ENCODE results near the gene CHMP1B. TPM values are rescaled to one million over a fixed set of nuclear protein-coding genes. Genes with fewer than 3 reads are reported as not detected.

CHMP1B gene, protein sequence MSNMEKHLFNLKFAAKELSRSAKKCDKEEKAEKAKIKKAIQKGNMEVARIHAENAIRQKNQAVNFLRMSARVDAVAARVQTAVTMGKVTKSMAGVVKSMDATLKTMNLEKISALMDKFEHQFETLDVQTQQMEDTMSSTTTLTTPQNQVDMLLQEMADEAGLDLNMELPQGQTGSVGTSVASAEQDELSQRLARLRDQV
- total RNA-seq: 10 to 100 TPM; 29.6 to 41.2 (median 37.3) TPM
- polyA plus RNA-seq: 10 to 100 TPM; 19.8 to 37.4 TPM
- long read RNA-seq, donor 1, transcript CHMP1B-201 (1 exons, 3,054 nt): major isoform, 38 of 38 reads
- long read RNA-seq, donor 1, partial matches to known transcripts: 0 of 38 reads
- long read RNA-seq, donor 1, other reads (novel, unspliced or antisense): 0 of 38 reads
- long read RNA-seq, donor 2, transcript CHMP1B-201 (1 exons, 3,054 nt): major isoform, 78 of 78 reads
- long read RNA-seq, donor 2, partial matches to known transcripts: 0 of 78 reads
- long read RNA-seq, donor 2, other reads (novel, unspliced or antisense): 0 of 78 reads
- long read RNA-seq, donor 3, transcript CHMP1B-201 (1 exons, 3,054 nt): major isoform, 36 of 36 reads
- long read RNA-seq, donor 3, partial matches to known transcripts: 0 of 36 reads
- long read RNA-seq, donor 3, other reads (novel, unspliced or antisense): 0 of 36 reads

DNA sequence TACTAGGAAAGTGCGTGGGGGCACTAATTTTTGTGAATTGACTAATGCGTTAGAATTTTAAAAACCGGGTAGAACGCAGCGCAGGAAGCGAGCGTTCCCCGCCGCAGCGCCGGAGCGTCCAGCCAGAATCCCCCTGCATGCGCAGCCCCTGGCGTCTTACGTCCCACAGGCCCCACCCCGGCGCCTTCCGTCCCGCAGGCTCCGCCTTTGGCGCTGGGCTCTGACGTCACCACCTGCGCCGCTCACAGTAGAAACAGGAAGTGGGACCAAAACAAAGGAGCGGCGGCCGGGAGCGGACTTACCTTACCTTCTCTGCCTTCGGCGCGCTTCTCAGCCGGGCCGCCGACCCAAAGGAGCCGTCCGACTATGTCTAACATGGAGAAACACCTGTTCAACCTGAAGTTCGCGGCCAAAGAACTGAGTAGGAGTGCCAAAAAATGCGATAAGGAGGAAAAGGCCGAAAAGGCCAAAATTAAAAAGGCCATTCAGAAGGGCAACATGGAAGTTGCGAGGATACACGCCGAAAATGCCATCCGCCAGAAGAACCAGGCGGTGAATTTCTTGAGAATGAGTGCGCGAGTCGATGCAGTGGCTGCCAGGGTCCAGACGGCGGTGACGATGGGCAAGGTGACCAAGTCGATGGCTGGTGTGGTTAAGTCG is at the start of gene CHMP1B:
Gene CHMP1B, plus strand, starts transcription at position 268 of the 660 bp plus-strand sequence. Its CDS starts 99 bp downstream, at position 367.
- WGBS, 4 donors: 0 to 1% (median 0%) methylated on average over 47 to 53 of the region's 53 CpGs
- peak; percentile 98 to 99 (median 99) for DNase-seq
- TF ChIP-seq, protein P1, sequence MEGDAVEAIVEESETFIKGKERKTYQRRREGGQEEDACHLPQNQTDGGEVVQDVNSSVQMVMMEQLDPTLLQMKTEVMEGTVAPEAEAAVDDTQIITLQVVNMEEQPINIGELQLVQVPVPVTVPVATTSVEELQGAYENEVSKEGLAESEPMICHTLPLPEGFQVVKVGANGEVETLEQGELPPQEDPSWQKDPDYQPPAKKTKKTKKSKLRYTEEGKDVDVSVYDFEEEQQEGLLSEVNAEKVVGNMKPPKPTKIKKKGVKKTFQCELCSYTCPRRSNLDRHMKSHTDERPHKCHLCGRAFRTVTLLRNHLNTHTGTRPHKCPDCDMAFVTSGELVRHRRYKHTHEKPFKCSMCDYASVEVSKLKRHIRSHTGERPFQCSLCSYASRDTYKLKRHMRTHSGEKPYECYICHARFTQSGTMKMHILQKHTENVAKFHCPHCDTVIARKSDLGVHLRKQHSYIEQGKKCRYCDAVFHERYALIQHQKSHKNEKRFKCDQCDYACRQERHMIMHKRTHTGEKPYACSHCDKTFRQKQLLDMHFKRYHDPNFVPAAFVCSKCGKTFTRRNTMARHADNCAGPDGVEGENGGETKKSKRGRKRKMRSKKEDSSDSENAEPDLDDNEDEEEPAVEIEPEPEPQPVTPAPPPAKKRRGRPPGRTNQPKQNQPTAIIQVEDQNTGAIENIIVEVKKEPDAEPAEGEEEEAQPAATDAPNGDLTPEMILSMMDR (IDR thresholded peaks at IDR 0.05): no peak
- TF ChIP-seq POLR2A (IDR thresholded peaks at IDR 0.05): peak; percentile 81 to 98
- Histone ChIP-seq H3K27me3 (no peaks in the 10 kb centered on the region), H3K4me3 (peak within 1 kb of the TSS; percentile 63 to 99 (median 86)), H3K27ac (peak within 1 kb of the TSS; percentile 86 to 98 (median 94)), H3K9me3 (no peaks in the 10 kb centered on the region), H3K4me1 (peaks cover 5 to 44% (median 21%) of the 10 kb centered on the region in 12 donors), H3K36me3 (peaks cover 0 to 21% (median 6%) of the 10 kb centered on the region in 9 donors)
- intact Hi-C loops (cut with DNase I): loop anchor here (1.0 to 10.0 kb wide), 11 partner anchors 51 to 196 kb away; partner anchors contain the start of genes MPPE1 (in 9 of the 10) and IMPA2 (in 3 of the 10)
- ATAC-seq: peak; percentile 97 to 99 (median 99)

DNA sequence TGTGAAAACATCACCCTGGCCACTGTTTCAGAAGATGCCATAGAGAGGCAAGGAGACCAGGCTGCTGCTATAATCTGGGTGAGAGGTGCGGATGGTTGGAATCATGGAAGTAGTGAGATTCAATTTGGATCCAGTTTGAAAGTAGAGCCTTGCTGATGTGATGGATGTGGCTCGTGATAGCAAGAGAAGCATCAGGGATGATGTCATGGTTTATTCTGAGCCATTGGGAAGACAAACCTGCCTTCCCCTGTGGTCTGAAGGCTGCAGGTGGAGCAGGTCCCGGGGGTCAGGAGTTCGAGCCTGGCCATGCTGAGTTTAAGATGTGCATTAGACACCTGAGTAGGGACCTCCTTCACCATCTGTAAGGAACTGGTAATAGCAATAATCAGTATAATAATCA is 49.6 kb upstream of the CHMP1B start:
- DNase-seq (no peak), ATAC-seq (no peak)
- Histone ChIP-seq H3K27ac (no peak overlapping the region), H3K36me3 (no peaks in the 10 kb centered on the region), H3K4me1 (peaks cover 0 to 6% (median 0%) of the 10 kb centered on the region in 12 donors), H3K9me3 (no peaks in the 10 kb centered on the region), H3K27me3 (no peaks in the 10 kb centered on the region), H3K4me3 (no peak overlapping the region)
- intact Hi-C loops (cut with DNase I): no loop called here
- TF ChIP-seq, protein P1 (IDR thresholded peaks at IDR 0.05): no peak
- TF ChIP-seq POLR2A (IDR thresholded peaks at IDR 0.05): no peak
- WGBS, 4 donors: 70 to 77% (median 74%) methylated on average over 4 of the region's 4 CpGs

DNA sequence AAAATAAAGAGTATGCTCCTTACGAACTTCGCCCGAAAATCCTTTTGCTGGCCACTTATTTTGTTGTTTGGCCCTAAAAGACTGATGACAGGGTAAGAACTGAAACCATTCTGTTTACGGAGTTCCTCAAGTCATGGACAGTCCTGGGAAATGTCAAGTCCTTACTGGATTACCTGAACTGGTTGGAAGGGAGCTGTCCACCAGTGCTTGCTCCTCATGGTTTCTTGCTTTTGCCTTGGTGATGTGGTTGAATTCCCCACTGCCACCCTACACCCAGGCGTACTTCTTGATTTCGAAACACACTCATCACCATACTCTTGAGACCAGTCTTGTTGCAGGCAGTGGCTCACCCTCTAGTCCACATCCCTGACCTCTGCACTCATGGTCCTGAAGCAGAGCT is 49.1 kb upstream of the CHMP1B start:
- TF ChIP-seq POLR2A (IDR thresholded peaks at IDR 0.05): no peak
- TF ChIP-seq, protein P1 (IDR thresholded peaks at IDR 0.05): no peak
- ATAC-seq (no peak), DNase-seq (no peak)
- Histone ChIP-seq H3K4me3 (no peak overlapping the region), H3K4me1 (peaks cover 0 to 9% (median 0%) of the 10 kb centered on the region in 12 donors), H3K27ac (no peak overlapping the region), H3K27me3 (no peaks in the 10 kb centered on the region), H3K9me3 (no peaks in the 10 kb centered on the region), H3K36me3 (no peaks in the 10 kb centered on the region)
- WGBS, 4 donors: 83 to 92% (median 91%) methylated on average over 6 of the region's 6 CpGs
- intact Hi-C loops (cut with DNase I): no loop called here
